Measurements from ENCODE around the gene SLC41A1. TPM values are rescaled to one million over a fixed set of nuclear protein-coding genes. Genes with fewer than 3 reads are reported as not detected.
A peak's percentile ranks its signal among the peaks of the same experiment; 100 is the strongest.
"Not testable (repeated sequence)": the region's sequence is repeated elsewhere in the genome, so short reads cannot be mapped to it uniquely, and the experiment has no call there.

SLC41A1 gene
- 29.4 and 52.1 TPM in 2 replicates for total RNA-seq
- 43.5 and 44.5 TPM in 2 replicates for polyA plus RNA-seq

DNA sequence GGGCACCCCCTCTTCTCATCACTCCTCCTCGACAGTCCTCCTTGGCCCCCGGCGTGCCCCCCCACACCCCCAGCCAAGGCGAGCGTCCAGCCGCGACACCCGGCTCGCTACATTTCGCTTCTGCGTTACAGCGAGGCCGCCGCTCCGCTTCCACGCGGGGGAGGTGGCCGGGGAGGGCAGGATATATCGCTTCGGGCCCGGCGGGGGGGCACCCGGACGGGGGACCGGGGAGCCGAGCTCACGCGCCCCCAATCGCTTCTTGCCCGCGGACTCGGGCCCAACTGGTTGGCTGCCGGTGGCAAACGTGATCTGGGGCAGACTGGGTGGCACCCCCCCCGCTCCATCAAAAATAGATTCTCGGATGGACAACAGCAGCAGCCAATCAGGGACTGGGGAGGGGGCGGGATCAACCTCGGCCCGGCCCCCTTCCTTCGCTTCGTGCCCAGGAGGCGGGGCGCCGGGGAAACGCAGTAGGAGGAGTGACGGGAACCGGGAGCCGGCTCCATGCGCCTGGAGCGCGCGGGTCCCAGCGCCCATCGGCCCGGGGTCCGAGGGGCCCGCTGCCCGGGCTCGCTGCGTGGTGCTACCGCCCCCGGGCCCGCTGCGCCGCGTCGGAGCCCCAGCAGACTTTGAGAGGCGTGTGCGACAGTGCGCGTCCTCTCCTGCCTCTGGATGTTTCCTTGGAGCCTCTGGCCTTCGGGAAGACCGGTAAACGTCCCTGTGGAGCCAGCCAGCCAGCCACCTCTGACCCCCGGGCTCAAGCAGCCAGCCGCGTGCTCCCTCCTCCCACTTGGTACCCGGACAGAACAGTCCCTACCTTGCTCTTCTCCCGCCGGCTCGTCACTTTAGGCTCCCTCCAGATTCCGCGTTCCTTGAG lies at the start of gene SLC41A1:
Gene SLC41A1, minus strand, starts transcription at position 321 of the 877 bp plus-strand sequence. CDS start 2,757 bp downstream, outside the sequence.
- peaks cover 4% of the 10 kb centered on the region for H3K36me3 ChIP-seq
- DNase-seq (ENCODE audit: low read depth in 1 of 2, low spot score in 1 of 2): peak; percentile 93 to 95
- peak within 1 kb of the TSS; percentile 88 for H3K27ac ChIP-seq
- TF ChIP-seq, protein P1, sequence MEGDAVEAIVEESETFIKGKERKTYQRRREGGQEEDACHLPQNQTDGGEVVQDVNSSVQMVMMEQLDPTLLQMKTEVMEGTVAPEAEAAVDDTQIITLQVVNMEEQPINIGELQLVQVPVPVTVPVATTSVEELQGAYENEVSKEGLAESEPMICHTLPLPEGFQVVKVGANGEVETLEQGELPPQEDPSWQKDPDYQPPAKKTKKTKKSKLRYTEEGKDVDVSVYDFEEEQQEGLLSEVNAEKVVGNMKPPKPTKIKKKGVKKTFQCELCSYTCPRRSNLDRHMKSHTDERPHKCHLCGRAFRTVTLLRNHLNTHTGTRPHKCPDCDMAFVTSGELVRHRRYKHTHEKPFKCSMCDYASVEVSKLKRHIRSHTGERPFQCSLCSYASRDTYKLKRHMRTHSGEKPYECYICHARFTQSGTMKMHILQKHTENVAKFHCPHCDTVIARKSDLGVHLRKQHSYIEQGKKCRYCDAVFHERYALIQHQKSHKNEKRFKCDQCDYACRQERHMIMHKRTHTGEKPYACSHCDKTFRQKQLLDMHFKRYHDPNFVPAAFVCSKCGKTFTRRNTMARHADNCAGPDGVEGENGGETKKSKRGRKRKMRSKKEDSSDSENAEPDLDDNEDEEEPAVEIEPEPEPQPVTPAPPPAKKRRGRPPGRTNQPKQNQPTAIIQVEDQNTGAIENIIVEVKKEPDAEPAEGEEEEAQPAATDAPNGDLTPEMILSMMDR (IDR thresholded peaks at IDR 0.05; ENCODE audit: low read depth, low read length): no peak
- peaks cover 36% of the 10 kb centered on the region for H3K4me1 ChIP-seq (ENCODE audit: low read depth)
- no peaks in the 10 kb centered on the region for H3K27me3 ChIP-seq
- H3K4me3 ChIP-seq: peak within 1 kb of the TSS; percentile 88
- H3K9me3 ChIP-seq (ENCODE audit: low read depth): no peaks in the 10 kb centered on the region

DNA sequence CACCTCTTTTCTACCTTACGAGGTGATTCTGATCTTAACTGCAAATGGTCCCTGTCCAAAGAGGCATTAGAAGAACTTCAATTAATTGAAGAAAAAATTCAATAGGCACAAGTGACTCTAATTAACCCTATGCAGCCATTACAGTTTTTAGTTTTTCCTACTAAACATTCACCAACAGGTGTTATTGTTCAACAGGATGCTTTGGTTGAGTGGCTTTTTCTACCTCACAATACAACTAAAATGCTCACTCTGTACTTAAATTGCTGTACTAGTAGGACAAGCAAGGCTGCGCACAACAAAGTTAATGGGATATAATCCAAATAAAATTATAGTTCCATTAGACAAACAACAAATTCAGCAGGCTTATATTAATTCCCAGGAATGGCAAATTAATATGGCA lies 48.5 kb upstream of the SLC41A1 start:
- TF ChIP-seq, protein P1 (IDR thresholded peaks at IDR 0.05; ENCODE audit: low read depth, low read length): no peak
- Histone ChIP-seq H3K4me3 (no peak overlapping the region), H3K36me3 (no peaks in the 10 kb centered on the region), H3K9me3 (ENCODE audit: low read depth) (no peaks in the 10 kb centered on the region), H3K27ac (no peak overlapping the region), H3K27me3 (no peaks in the 10 kb centered on the region), H3K4me1 (ENCODE audit: low read depth) (no peaks in the 10 kb centered on the region)
- DNase-seq (ENCODE audit: low read depth in 1 of 2, low spot score in 1 of 2): no peak

DNA sequence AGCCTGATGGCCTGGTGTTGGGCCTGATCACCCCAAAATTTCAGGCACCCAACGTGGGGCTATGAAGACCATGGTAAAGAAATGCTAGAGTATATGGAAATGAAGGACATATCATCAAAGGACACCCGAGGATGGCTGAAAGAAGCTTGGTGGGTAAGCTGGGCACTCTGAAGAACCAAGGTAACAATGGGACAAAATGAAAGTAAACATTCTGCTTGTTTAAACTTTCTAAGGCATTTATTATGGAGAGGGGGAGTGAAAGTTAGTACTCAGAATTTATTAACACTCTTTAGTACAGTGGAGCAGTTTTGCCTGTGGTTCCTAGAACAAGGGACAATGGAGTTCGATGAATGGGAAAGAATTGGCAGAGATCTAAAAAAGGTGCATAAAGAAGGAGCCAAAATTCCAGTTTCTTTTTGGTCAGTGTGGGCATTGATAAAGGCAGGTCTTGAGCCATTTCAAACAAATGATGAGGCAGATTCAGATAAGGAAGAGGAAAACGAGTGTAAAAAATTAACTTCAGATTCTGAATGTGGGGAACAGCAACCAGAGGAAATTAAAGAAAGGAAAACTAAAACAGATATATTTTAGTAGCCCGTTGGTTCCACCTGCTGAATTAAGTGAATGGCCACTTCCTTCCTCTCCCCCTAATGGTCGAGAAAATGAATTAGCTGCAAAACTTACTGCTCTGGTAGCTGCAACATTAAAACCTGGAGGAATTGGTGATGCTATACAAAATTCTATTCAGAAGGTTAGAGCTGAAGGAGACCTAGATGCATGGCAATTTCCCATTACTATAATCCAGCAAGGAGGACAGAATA lies 45.4 kb upstream of the SLC41A1 start:
- Histone ChIP-seq H3K4me3 (no peak overlapping the region), H3K4me1 (ENCODE audit: low read depth) (no peaks in the 10 kb centered on the region), H3K36me3 (no peaks in the 10 kb centered on the region), H3K27me3 (no peaks in the 10 kb centered on the region), H3K9me3 (ENCODE audit: low read depth) (no peaks in the 10 kb centered on the region), H3K27ac (no peak overlapping the region)
- TF ChIP-seq, protein P1 (IDR thresholded peaks at IDR 0.05; ENCODE audit: low read depth, low read length): peak; percentile 5
- DNase-seq (ENCODE audit: low read depth in 1 of 2, low spot score in 1 of 2): no peak

DNA sequence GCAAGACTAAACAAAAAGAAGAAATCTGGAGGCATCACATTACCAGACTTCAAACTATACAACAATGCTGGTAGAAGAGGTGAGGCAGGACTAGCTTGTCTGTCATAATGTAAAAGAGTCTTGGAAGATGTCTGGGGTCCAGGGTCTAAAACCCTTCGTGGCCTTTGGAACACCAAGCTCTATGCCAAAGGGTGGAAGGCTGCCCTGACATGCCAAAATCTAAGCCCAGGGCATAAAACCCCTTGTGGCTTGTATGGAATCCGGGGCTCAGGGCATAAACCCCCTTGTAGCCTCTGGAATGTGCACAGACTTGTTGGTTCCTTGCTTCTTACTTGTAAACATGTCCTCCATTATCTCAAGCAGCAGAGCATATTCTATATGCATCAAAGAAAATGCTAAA lies 44.5 kb upstream of the SLC41A1 start:
- not testable (repeated sequence) for H3K4me1 ChIP-seq (ENCODE audit: low read depth); H3K4me3 ChIP-seq; H3K9me3 ChIP-seq (ENCODE audit: low read depth); H3K36me3 ChIP-seq; DNase-seq (ENCODE audit: low read depth in 1 of 2, low spot score in 1 of 2); H3K27me3 ChIP-seq; H3K27ac ChIP-seq

DNA sequence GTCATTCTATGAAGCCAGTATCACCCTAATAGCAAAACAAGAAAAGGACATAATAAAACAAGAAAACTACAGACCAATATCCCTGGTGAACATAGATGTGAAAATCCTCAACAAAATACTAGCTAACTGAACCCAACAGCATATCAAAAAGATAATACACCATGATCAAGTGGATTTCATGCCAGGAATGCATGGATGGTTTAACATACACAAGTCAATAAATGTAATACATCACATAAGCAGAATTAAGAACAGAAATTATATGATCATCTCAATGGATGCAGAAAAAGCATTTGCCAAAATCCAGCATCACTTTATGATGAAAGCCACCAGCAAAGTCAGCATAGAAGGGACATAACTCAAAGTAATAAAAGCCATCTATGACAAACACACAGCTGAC lies 43.4 kb upstream of the SLC41A1 start:
- H3K27me3 ChIP-seq: no peaks in the 10 kb centered on the region
- H3K4me1 ChIP-seq (ENCODE audit: low read depth): no peaks in the 10 kb centered on the region
- H3K36me3 ChIP-seq: no peaks in the 10 kb centered on the region
- H3K9me3 ChIP-seq (ENCODE audit: low read depth): no peaks in the 10 kb centered on the region
- no peak overlapping the region for H3K4me3 ChIP-seq
- no peak overlapping the region for H3K27ac ChIP-seq
- TF ChIP-seq, protein P1 (IDR thresholded peaks at IDR 0.05; ENCODE audit: low read depth, low read length): no peak
- no peak for DNase-seq (ENCODE audit: low read depth in 1 of 2, low spot score in 1 of 2)
